OCI-LY7 (cell line): ENCODE data around the gene ATP1A2. TPM values are rescaled to one million over a fixed set of nuclear protein-coding genes. Genes with fewer than 3 reads are reported as not detected.

ENCODE experiments used
- BruUV-seq: library from RNA; stranded (reverse); fragments of 400-500 nt; replicated peaks from 2 replicates; lab custom pipeline; 2021; lab: Mats Ljungman, UMichigan
- CTCF ChIA-PET: fragments of 300-600 bp; sonication (Branson Sonifier 250); formaldehyde crosslinking; loops from one replicate; lab custom pipeline; 2022; ENCODE audit warnings: antibody characterized with exemption; ENCODE audit not compliant: unreplicated experiment; lab: Charles Lee
- POLR2A ChIA-PET: fragments of 300-600 bp; sonication (Branson Sonifier 250); formaldehyde crosslinking; loops from one replicate; lab custom pipeline; 2022; ENCODE audit warnings: antibody characterized with exemption; lab: Charles Lee
- DNase-seq: peaks from one replicate; pipeline ENCODE4 v3.0.0-alpha.2; 2015; ENCODE audit warnings: low spot score
- H2AFZ ChIP-seq: fragments of 200-600 bp; sonication (generic), shearing (Covaris generic); 2 replicates; pipeline ENCODE4 v1.6.1; 2014; ENCODE audit warnings: mild to moderate bottlenecking, antibody characterized with exemption, low read length, moderate library complexity
- H3K27ac ChIP-seq: fragments of 200-600 bp; sonication (generic); 2 replicates; pipeline ENCODE4 v1.5.1; 2014; ENCODE audit warnings: mixed run types, low read depth, mild to moderate bottlenecking, moderate library complexity, low read length, inconsistent platforms; ENCODE audit not compliant: poor library complexity, severe bottlenecking
- H3K36me3 ChIP-seq: fragments of 200-600 bp; sonication (generic); 2 replicates; pipeline ENCODE4 v1.6.1; 2014; ENCODE audit warnings: mild to moderate bottlenecking, antibody characterized with exemption, low read length, moderate library complexity, mixed read lengths; ENCODE audit not compliant: insufficient read depth
- H3K4me1 ChIP-seq: fragments of 200-600 bp; sonication (generic); 2 replicates; pipeline ENCODE4 v1.5.1; 2014; ENCODE audit warnings: mild to moderate bottlenecking, low read length; ENCODE audit not compliant: insufficient read depth, poor library complexity, severe bottlenecking
- H3K4me2 ChIP-seq: fragments of 200-600 bp; sonication (generic); 2 replicates; pipeline ENCODE4 v1.6.1; 2014; ENCODE audit warnings: mild to moderate bottlenecking, low read length
- H3K4me3 ChIP-seq: fragments of 200-600 bp; sonication (generic); 2 replicates; pipeline ENCODE4 v1.5.1; 2014; ENCODE audit warnings: mild to moderate bottlenecking, low read depth, low read length; ENCODE audit not compliant: poor library complexity, severe bottlenecking
- H3K79me2 ChIP-seq: fragments of 200-600 bp; sonication (generic); 2 replicates; pipeline ENCODE4 v1.6.1; 2016; ENCODE audit warnings: low read depth, mild to moderate bottlenecking, low read length, moderate library complexity, mixed read lengths; ENCODE audit not compliant: insufficient read depth
- H3K9me2 ChIP-seq: fragments of 200-600 bp; sonication (generic); 2 replicates; pipeline ENCODE4 v1.6.1; 2016; ENCODE audit warnings: mild to moderate bottlenecking, low read length, mixed read lengths; ENCODE audit not compliant: insufficient read depth
- H3K9me3 ChIP-seq: fragments of 200-600 bp; sonication (generic); 2 replicates; pipeline ENCODE4 v1.6.1; 2014; ENCODE audit warnings: mild to moderate bottlenecking, mixed run types, low read length, mixed read lengths
- H4K20me1 ChIP-seq: fragments of 200-600 bp; sonication (generic); 2 replicates; pipeline ENCODE4 v1.6.1; 2014; ENCODE audit warnings: mild to moderate bottlenecking, antibody characterized with exemption, low read length, moderate library complexity, mixed read lengths; ENCODE audit not compliant: insufficient read depth
- CTCF ChIP-seq: fragments of 200-600 bp; sonication (generic); conservative IDR thresholded peaks from 2 replicates; pipeline ENCODE4 v1.5.1; 2014; ENCODE audit warnings: mild to moderate bottlenecking, antibody characterized with exemption, low read length, moderate library complexity, mixed read lengths
- EZH2phosphoT487 ChIP-seq: fragments of 200-600 bp; sonication (generic); IDR thresholded peaks from 2 replicates; pipeline ENCODE4 v1.6.1; 2018; ENCODE audit warnings: low read depth, borderline replicate concordance, mild to moderate bottlenecking, mixed run types, antibody characterized with exemption, low read length, moderate library complexity, mixed read lengths
- intact Hi-C: fragments of 100-400 bp; cut with micrococcal nuclease; formaldehyde crosslinking; loops from one replicate; pipeline ENCODE4 v1.10.0; 2022; ENCODE audit not compliant: unreplicated experiment
- total RNA-seq, 2 experiments: library from RNA; depleted of rRNA in 1 of 2; stranded (reverse); fragments of >200 nt in 1 of 2; shearing (Covaris generic) in 1 of 2; gene quantifications; 2 replicates each; pipeline ENCODE4 v1.2.3, GENCODE V29; 2014 to 2022

ATP1A2 gene
- total RNA-seq, 2 experiments from 2014 or later, result not detected

GRCh38 chr1:160139840-160140239 lies 24.3 kb downstream of the ATP1A2 start:
- no peaks in the 10 kb centered on the region for H4K20me1 ChIP-seq
- no peaks in the 10 kb centered on the region for H3K9me2 ChIP-seq
- H3K27ac ChIP-seq, result no peak overlapping the region
- intact Hi-C loops, result no loop called here
- H3K9me3 ChIP-seq, result no peaks in the 10 kb centered on the region
- DNase-seq, result no peak
- H3K4me2 ChIP-seq, result no peak overlapping the region
- BruUV-seq, result no TSS peak
- CTCF ChIA-PET, result no interaction called here
- no peak overlapping the region for H2AFZ ChIP-seq
- POLR2A ChIA-PET, result no interaction called here
- H3K36me3 ChIP-seq, result no peaks in the 10 kb centered on the region
- H3K4me3 ChIP-seq, result no peak overlapping the region
- TF ChIP-seq CTCF, result no peak
- no peak for TF ChIP-seq EZH2phosphoT487
- H3K4me1 ChIP-seq, result peaks cover 6% of the 10 kb centered on the region
- H3K79me2 ChIP-seq, result no peaks in the 10 kb centered on the region

GRCh38 chr1:160143695-160144094 lies 28.1 kb downstream of the ATP1A2 start:
- ChIA-PET CTCF (no interaction called here), POLR2A (no interaction called here)
- Histone ChIP-seq H3K36me3 (no peaks in the 10 kb centered on the region), H2AFZ (no peak overlapping the region), H3K4me1 (peaks cover 6% of the 10 kb centered on the region), H3K9me2 (no peaks in the 10 kb centered on the region), H3K79me2 (no peaks in the 10 kb centered on the region), H4K20me1 (no peaks in the 10 kb centered on the region), H3K9me3 (no peaks in the 10 kb centered on the region), H3K27ac (no peak overlapping the region), H3K4me2 (no peak overlapping the region), H3K4me3 (no peak overlapping the region)
- no peak for TF ChIP-seq CTCF
- no peak for TF ChIP-seq EZH2phosphoT487
- no TSS peak for BruUV-seq
- intact Hi-C loops, result no loop called here
- DNase-seq, result no peak

GRCh38 chr1:160144921-160145320 lies 29.4 kb downstream of the ATP1A2 start:
- intact Hi-C loops, result no loop called here

More at GRCh38 chr1:160144921-160145320, 29.4 kb downstream of the ATP1A2 start:
- H2AFZ ChIP-seq, result no peak overlapping the region
- H4K20me1 ChIP-seq, result no peaks in the 10 kb centered on the region
- H3K9me3 ChIP-seq, result no peaks in the 10 kb centered on the region
- POLR2A ChIA-PET, result no interaction called here
- H3K36me3 ChIP-seq, result no peaks in the 10 kb centered on the region
- peaks cover 6% of the 10 kb centered on the region for H3K4me1 ChIP-seq
- BruUV-seq, result no TSS peak
- DNase-seq, result no peak
- H3K27ac ChIP-seq, result no peak overlapping the region
- H3K4me3 ChIP-seq, result no peak overlapping the region
- CTCF ChIA-PET, result no interaction called here
- TF ChIP-seq EZH2phosphoT487 (no peak), CTCF (no peak)
- H3K79me2 ChIP-seq, result no peaks in the 10 kb centered on the region
- H3K4me2 ChIP-seq, result no peak overlapping the region
- no peaks in the 10 kb centered on the region for H3K9me2 ChIP-seq
